IMR-90 (cell line): ENCODE data around the gene EMID1. TPM values are rescaled to one million over a fixed set of nuclear protein-coding genes. Genes with fewer than 3 reads are reported as not detected.

ENCODE experiments used
- ATAC-seq: fragments of 200-7000 bp; cut with Tn5 transposase; 2 replicates; pipeline ENCODE4 v1.9.1; 2020; ENCODE audit warnings: low read depth, mild to moderate bottlenecking, moderate library complexity
- BruUV-seq: library from RNA; stranded (reverse); fragments of 400-500 nt; replicated peaks from 2 replicates; lab custom pipeline; 2021; lab: Mats Ljungman, UMichigan
- CTCF ChIA-PET: fragments of 300-600 bp; formaldehyde crosslinking; extraction: SDS; loops from one replicate; lab custom pipeline; 2021; ENCODE audit warnings: antibody characterized with exemption; lab: Yijun Ruan, JAX
- POLR2A ChIA-PET: fragments of 300-600 bp; sonication (Branson Sonifier 250); formaldehyde crosslinking; loops from one replicate; lab custom pipeline; 2022; ENCODE audit warnings: antibody characterized with exemption; ENCODE audit not compliant: unreplicated experiment; lab: Charles Lee
- DNase-seq: peaks from one replicate; pipeline ENCODE4 v3.0.0; 2013
- H2AFZ ChIP-seq: replicated peaks from 2 replicates; pipeline ENCODE3; 2013; ENCODE audit warnings: low read length, mild to moderate bottlenecking; ENCODE audit not compliant: poor library complexity
- H2AK5ac ChIP-seq: 2 replicates; pipeline ENCODE4 v1.6.1; 2013; ENCODE audit warnings: low read depth, low read length, inconsistent platforms
- H2AK9ac ChIP-seq: replicated peaks from 2 replicates; pipeline ENCODE3; 2013; ENCODE audit warnings: mild to moderate bottlenecking, low read depth, low read length, moderate library complexity; ENCODE audit not compliant: poor library complexity
- H2BK120ac ChIP-seq: 2 replicates; pipeline ENCODE4 v1.6.1; 2013; ENCODE audit warnings: low read depth, low read length, inconsistent platforms
- H2BK15ac ChIP-seq: 3 replicates; pipeline ENCODE4 v1.6.1; 2013; ENCODE audit warnings: low read depth, low read length, inconsistent platforms
- H2BK20ac ChIP-seq: 2 replicates; pipeline ENCODE4 v1.6.1; 2013; ENCODE audit warnings: low read depth, mild to moderate bottlenecking, inconsistent platforms, low read length, moderate library complexity
- H2BK5ac ChIP-seq: 2 replicates; pipeline ENCODE4 v1.6.1; 2013; ENCODE audit warnings: mild to moderate bottlenecking, low read depth, low read length, inconsistent platforms; ENCODE audit not compliant: poor library complexity, severe bottlenecking
- H3K14ac ChIP-seq: replicated peaks from 2 replicates; pipeline ENCODE4 v1.6.1; 2013; ENCODE audit warnings: low read depth, low read length, inconsistent platforms
- H3K18ac ChIP-seq: 2 replicates; pipeline ENCODE4 v1.6.1; 2013; ENCODE audit warnings: low read depth, low read length, control low read depth
- H3K23ac ChIP-seq: 2 replicates; pipeline ENCODE4 v1.6.1; 2013; ENCODE audit warnings: low read depth, low read length, inconsistent platforms
- H3K27ac ChIP-seq: 2 replicates; pipeline ENCODE4 v1.5.1; 2013; ENCODE audit warnings: mild to moderate bottlenecking, control low read depth, low read length; ENCODE audit not compliant: insufficient read depth
- H3K27me3 ChIP-seq: 2 replicates; pipeline ENCODE4 v1.6.1; 2013; ENCODE audit warnings: low read length; ENCODE audit not compliant: control insufficient read depth, insufficient read depth
- H3K36me3 ChIP-seq: 2 replicates; pipeline ENCODE4 v1.6.1; 2013; ENCODE audit warnings: low read length, mixed read lengths; ENCODE audit not compliant: control insufficient read depth, insufficient read depth
- H3K4ac ChIP-seq: 2 replicates; pipeline ENCODE4 v1.6.1; 2013; ENCODE audit warnings: low read depth, low read length, inconsistent platforms
- H3K4me1 ChIP-seq: 2 replicates; pipeline ENCODE4 v1.6.1; 2013; ENCODE audit warnings: low read length, mixed read lengths; ENCODE audit not compliant: control insufficient read depth, insufficient read depth
- H3K4me2 ChIP-seq: 2 replicates; pipeline ENCODE4 v1.6.1; 2013; ENCODE audit warnings: low read depth, mild to moderate bottlenecking, control low read depth, low read length, moderate library complexity
- H3K4me3 ChIP-seq: 2 replicates; pipeline ENCODE4 v1.5.1; 2013; ENCODE audit warnings: low read depth, mild to moderate bottlenecking, control low read depth, low read length, moderate library complexity; ENCODE audit not compliant: insufficient read depth
- H3K56ac ChIP-seq: 2 replicates; pipeline ENCODE4 v1.6.1; 2013; ENCODE audit warnings: low read length, inconsistent platforms; ENCODE audit not compliant: insufficient read depth; ENCODE audit errors: extremely low read depth
- H3K79me1 ChIP-seq, 2 experiments: 2 replicates each; pipeline ENCODE4 v1.6.1; 2013; ENCODE audit warnings: low read length in 2 of 2, inconsistent platforms in 1 of 2, low read depth in 1 of 2
- H3K9ac ChIP-seq: 2 replicates; pipeline ENCODE4 v1.6.1; 2013; ENCODE audit warnings: low read depth, low read length, control low read depth
- H3K9me1 ChIP-seq: 2 replicates; pipeline ENCODE4 v1.6.1; 2013; ENCODE audit warnings: low read length, inconsistent platforms; ENCODE audit not compliant: insufficient read depth
- H3K9me3 ChIP-seq: 2 replicates; pipeline ENCODE4 v1.6.1; 2013; ENCODE audit warnings: low read length; ENCODE audit not compliant: control insufficient read depth, insufficient read depth
- H4K20me1 ChIP-seq: 2 replicates; pipeline ENCODE4 v1.6.1; 2013; ENCODE audit warnings: low read length, inconsistent platforms; ENCODE audit not compliant: insufficient read depth
- H4K5ac ChIP-seq: 2 replicates; pipeline ENCODE4 v1.6.1; 2013; ENCODE audit warnings: mild to moderate bottlenecking, low read depth, low read length, control low read depth
- H4K8ac ChIP-seq, 2 experiments: 2 replicates each; pipeline ENCODE4 v1.6.1; 2013; ENCODE audit warnings: low read depth in 2 of 2, low read length in 2 of 2, control low read depth in 1 of 2, inconsistent platforms in 1 of 2
- H4K91ac ChIP-seq: 2 replicates; pipeline ENCODE4 v1.6.1; 2013; ENCODE audit warnings: low read depth, low read length, inconsistent platforms; ENCODE audit not compliant: insufficient read depth
- MAFK ChIP-seq: IDR thresholded peaks from 2 replicates; pipeline ENCODE4 v1.6.1; 2012; ENCODE audit warnings: low read depth, low read length, improper control_type of control experiment
- MAZ ChIP-seq: IDR thresholded peaks from 2 replicates; pipeline ENCODE4 v1.6.1; 2012; ENCODE audit warnings: low read depth, mild to moderate bottlenecking, low read length, improper control_type of control experiment, moderate library complexity, borderline replicate concordance
- MXI1 ChIP-seq: IDR thresholded peaks from 2 replicates; pipeline ENCODE4 v1.6.1; 2012; ENCODE audit warnings: low read depth, mild to moderate bottlenecking, low read length, moderate library complexity, borderline replicate concordance
- POLR2A ChIP-seq: IDR thresholded peaks from 2 replicates; pipeline ENCODE4 v1.6.1; 2012; ENCODE audit warnings: mild to moderate bottlenecking, low read depth, low read length
- RAD21 ChIP-seq: IDR thresholded peaks from 2 replicates; pipeline ENCODE4 v1.6.1; 2012; ENCODE audit warnings: low read length, improper control_type of control experiment
- RCOR1 ChIP-seq: IDR thresholded peaks from 2 replicates; pipeline ENCODE4 v1.6.1; 2012; ENCODE audit warnings: mild to moderate bottlenecking, low read length, improper control_type of control experiment; ENCODE audit not compliant: insufficient replicate concordance
- WGBS, 2 experiments: methylation state at CpG; one replicate each; pipeline versions ENCODE4 v1.1.5 to v1.1.7; 2013; ENCODE audit warnings: missing lambda C conversion rate in 2 of 2; ENCODE audit not compliant: insufficient read length in 1 of 2; ENCODE audit errors: extremely low coverage in 2 of 2; 5-methylcytosine and 5-hydroxymethylcytosine counted together
- dilution Hi-C: fragments of 300-500 bp; cut with HindIII; formaldehyde crosslinking; loops from one replicate; pipeline ENCODE4 v1.14.3; 2018; ENCODE audit warnings: low sequenced_read_pairs; ENCODE audit not compliant: unreplicated experiment
- in situ Hi-C: fragments of 300-500 bp; cut with MboI; formaldehyde crosslinking; loops from 3 replicates; pipeline ENCODE4 v1.14.3; 2019; ENCODE audit warnings: low sequenced_read_pairs, inconsistent platforms, mixed read lengths
- intact Hi-C: fragments of 100-400 bp; cut with micrococcal nuclease; formaldehyde crosslinking; loops from 2 replicates; pipeline ENCODE4 v1.10.0; 2022
- polyA plus RNA-seq, 3 experiments: library from polyadenylated mRNA; depleted of rRNA; stranded (reverse); fragments of >200 nt; gene quantifications; 2 replicates each; pipeline ENCODE4 v1.2.3, GENCODE V29; 2012; ENCODE audit warnings: low replicate concordance in 1 of 3
- total RNA-seq: library from RNA; depleted of rRNA; stranded (reverse); fragments of >200 nt; gene quantifications from 2 replicates; pipeline ENCODE4 v1.2.3, GENCODE V29; 2012
- TF ChIP-seq, protein P1 (sequence below): conservative IDR thresholded peaks from 2 replicates; pipeline ENCODE4 v1.5.1; 2012; ENCODE audit warnings: mild to moderate bottlenecking, low read depth, low read length, improper control_type of control experiment

Gene EMID1
- total and polyA plus RNA-seq, 2 of the 4 experiments (the other 2 are of a cell fraction) = 0.54 to 1.3 TPM

DNA sequence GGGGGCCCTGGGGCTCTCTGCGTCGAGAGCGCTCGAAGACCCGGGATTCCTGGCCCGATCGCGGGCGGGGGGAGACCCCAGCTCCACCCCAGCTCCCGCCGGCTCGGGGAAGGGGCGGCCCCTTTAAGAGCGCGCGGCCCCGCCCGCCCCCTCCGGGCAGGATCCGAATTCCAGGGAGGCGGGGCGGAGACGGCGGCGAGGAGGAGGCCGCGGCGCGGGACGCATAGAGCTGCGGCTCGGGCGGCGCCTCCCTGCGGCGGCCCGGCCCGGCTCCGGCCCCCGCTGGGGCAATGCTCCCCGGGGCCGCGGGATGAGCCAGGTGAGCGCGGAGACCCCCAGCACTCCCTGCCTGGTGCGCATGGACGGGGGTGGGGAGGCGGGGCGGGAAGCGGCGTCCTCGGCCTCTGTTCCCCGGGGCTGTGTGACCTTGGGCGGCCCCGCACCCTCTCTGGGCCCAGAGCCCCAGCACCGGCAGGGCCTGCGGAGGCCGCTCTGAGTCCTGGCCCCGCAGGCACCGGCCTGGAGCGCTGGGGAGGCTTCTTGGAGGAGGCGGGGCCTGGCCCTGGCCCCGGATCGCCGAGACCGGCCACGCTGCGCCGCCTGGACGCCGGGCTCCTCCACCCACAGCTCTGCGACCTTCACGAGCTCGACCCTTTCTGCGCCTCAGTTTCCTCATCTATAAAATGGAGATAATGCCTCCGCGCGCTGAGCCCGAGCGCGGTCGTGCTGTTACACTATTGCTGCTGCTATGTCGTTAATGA is 101.3 kb downstream of the EMID1 start:
- Histone ChIP-seq H4K91ac (peak overlapping the region; percentile 74; the same call in 1 of the 2 replicates), H4K20me1 (peaks cover 16% of the 10 kb centered on the region), H2AFZ (peak overlapping the region; percentile 90), H3K18ac (no peak overlapping the region; the same call in 1 of the 2 replicates), H2BK5ac (peak overlapping the region; percentile 77), H2BK15ac (peak overlapping the region; percentile 9; the same call in 1 of the 3 replicates), H3K27ac (peak overlapping the region; percentile 74), H3K79me1 (peaks cover 8 to 42% of the 10 kb centered on the region in 2 experiments; a peak in 3 of 4 replicates), H4K8ac (peak overlapping the region; percentile 34 to 78; a peak in 2 of 4 replicates), H2BK120ac (peak overlapping the region; percentile 87; the same call in 1 of the 2 replicates), H2AK5ac (peak overlapping the region; percentile 52), H3K27me3 (no peaks in the 10 kb centered on the region), H3K9me1 (peaks cover 5% of the 10 kb centered on the region; the same call in 1 of the 2 replicates), H3K4me2 (peak overlapping the region; percentile 88), H2BK20ac (no peak overlapping the region), H3K14ac (peak overlapping the region; percentile 84), H3K9ac (peak overlapping the region; percentile 78), H3K9me3 (no peaks in the 10 kb centered on the region), H3K23ac (peak overlapping the region; percentile 95), H3K4me3 (peak overlapping the region; percentile 67), H2AK9ac (peak overlapping the region; percentile 99), H4K5ac (peak overlapping the region; percentile 52), H3K56ac (peak overlapping the region; percentile 76; the same call in 1 of the 2 replicates), H3K4ac (peak overlapping the region; percentile 89), H3K4me1 (peaks cover 17% of the 10 kb centered on the region), H3K36me3 (0 out of 2 replicates have a peak, but pooled peaks cover 2% of the 10 kb centered on the region)
- CTCF ChIA-PET = no interaction called here
- POLR2A ChIA-PET = interaction anchor here (0.6 kb wide), 1 partner anchor 1388 kb away, joined by 8 read pairs; the partner anchor contains the start of gene PITPNB
- intact Hi-C loops = loop anchor here (1.0 kb wide), 1 partner anchor 52 kb away; no protein-coding TSS in a partner anchor
- 2% methylated on average over 39 of the region's 83 CpGs; no CpG with 5 or more reads in 1 of the 2 experiments for WGBS, 2 experiments
- in situ Hi-C loops = no loop called here
- DNase-seq = peak; percentile 61
- dilution Hi-C loops = no loop called here
- ATAC-seq = peak; percentile 74
- BruUV-seq = no TSS peak
- TF ChIP-seq, protein P1, sequence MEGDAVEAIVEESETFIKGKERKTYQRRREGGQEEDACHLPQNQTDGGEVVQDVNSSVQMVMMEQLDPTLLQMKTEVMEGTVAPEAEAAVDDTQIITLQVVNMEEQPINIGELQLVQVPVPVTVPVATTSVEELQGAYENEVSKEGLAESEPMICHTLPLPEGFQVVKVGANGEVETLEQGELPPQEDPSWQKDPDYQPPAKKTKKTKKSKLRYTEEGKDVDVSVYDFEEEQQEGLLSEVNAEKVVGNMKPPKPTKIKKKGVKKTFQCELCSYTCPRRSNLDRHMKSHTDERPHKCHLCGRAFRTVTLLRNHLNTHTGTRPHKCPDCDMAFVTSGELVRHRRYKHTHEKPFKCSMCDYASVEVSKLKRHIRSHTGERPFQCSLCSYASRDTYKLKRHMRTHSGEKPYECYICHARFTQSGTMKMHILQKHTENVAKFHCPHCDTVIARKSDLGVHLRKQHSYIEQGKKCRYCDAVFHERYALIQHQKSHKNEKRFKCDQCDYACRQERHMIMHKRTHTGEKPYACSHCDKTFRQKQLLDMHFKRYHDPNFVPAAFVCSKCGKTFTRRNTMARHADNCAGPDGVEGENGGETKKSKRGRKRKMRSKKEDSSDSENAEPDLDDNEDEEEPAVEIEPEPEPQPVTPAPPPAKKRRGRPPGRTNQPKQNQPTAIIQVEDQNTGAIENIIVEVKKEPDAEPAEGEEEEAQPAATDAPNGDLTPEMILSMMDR = peak; percentile 15; the same call in 1 of the 2 replicates
- TF ChIP-seq RCOR1 = peak; percentile 53
- TF ChIP-seq MAZ = peak; percentile 99
- TF ChIP-seq POLR2A = peak; percentile 64
- TF ChIP-seq MAFK = no peak
- peak; percentile 48; the same call in 1 of the 2 replicates for TF ChIP-seq MXI1
- TF ChIP-seq RAD21 = no peak
